ENCODE results near the gene GALNT14. TPM values are rescaled to one million over a fixed set of nuclear protein-coding genes. Genes with fewer than 3 reads are reported as not detected.

GALNT14 gene
- total RNA-seq, 1 experiment from 2014 or later, result 6.0 TPM

- TF ChIP-seq MLX (CRISPR knock-in tag; IDR thresholded peaks at IDR 0.05), result no peak
- no peak for TF ChIP-seq ZNF416 (CRISPR knock-in tag; IDR thresholded peaks at IDR 0.05)
- 0 out of 2 replicates have a peak, but pooled peaks have one; percentile 93 for TF ChIP-seq TEAD1 (CRISPR knock-in tag; IDR thresholded peaks at IDR 0.05)
- TF ChIP-seq NR3C1 (CRISPR knock-in tag; conservative IDR thresholded peaks at IDR 0.05; ENCODE audit: low read depth), result no peak
- TF ChIP-seq USF1 (CRISPR knock-in tag; IDR thresholded peaks at IDR 0.05), result peak; percentile 79
- TF ChIP-seq TCF7 (CRISPR knock-in tag; IDR thresholded peaks at IDR 0.05; ENCODE audit: low read depth), result 0 out of 2 replicates have a peak, but pooled peaks have one; percentile 37
- peak; percentile 58; the same call in 1 of the 2 replicates for TF ChIP-seq CREM (CRISPR knock-in tag; IDR thresholded peaks at IDR 0.05)
- no peak for TF ChIP-seq ZNF425 (CRISPR knock-in tag; conservative IDR thresholded peaks at IDR 0.05)
- no peak for TF ChIP-seq ZNF671 (CRISPR knock-in tag; IDR thresholded peaks at IDR 0.05)
- TF ChIP-seq ZNF263 (CRISPR knock-in tag; IDR thresholded peaks at IDR 0.05; ENCODE audit: low read depth), result peak; percentile 92
- TF ChIP-seq EMX1 (CRISPR knock-in tag; IDR thresholded peaks at IDR 0.05), result no peak
- TF ChIP-seq ZBTB21 (CRISPR knock-in tag; IDR thresholded peaks at IDR 0.05; ENCODE audit: borderline replicate concordance), result peak; percentile 87; the same call in 1 of the 2 replicates
- no peak; the same call in 1 of the 2 replicates for TF ChIP-seq ATF2 (CRISPR knock-in tag; IDR thresholded peaks at IDR 0.05; ENCODE audit: borderline replicate concordance, low read depth)
- peak; percentile 58 for TF ChIP-seq FOXK1 (CRISPR knock-in tag; IDR thresholded peaks at IDR 0.05)
- peak; percentile 96 for TF ChIP-seq CREB1 (CRISPR knock-in tag; IDR thresholded peaks at IDR 0.05)
- peak; percentile 99 for TF ChIP-seq MAX (CRISPR knock-in tag; IDR thresholded peaks at IDR 0.05)
- peak; percentile 88; the same call in 1 of the 2 replicates for TF ChIP-seq ESRRA (CRISPR knock-in tag; IDR thresholded peaks at IDR 0.05; ENCODE audit: borderline replicate concordance)
- no peak for TF ChIP-seq CDX4 (CRISPR knock-in tag; IDR thresholded peaks at IDR 0.05; ENCODE audit: borderline replicate concordance)
- peak; percentile 82; the same call in 1 of the 2 replicates for TF ChIP-seq TP53 (CRISPR knock-in tag; IDR thresholded peaks at IDR 0.05)
These were observed at the start of gene GALNT14 (continued) for GRCh38 chr2:31138037-31138962.

GRCh38 chr2:31187166-31187565 lies 48.9 kb upstream of the GALNT14 start:
- Mint-ChIP-seq H3K4me1 (peaks cover 4% of the 10 kb centered on the region), H3K4me3 (no peak overlapping the region), H3K27ac (no peak overlapping the region), H3K36me3 (no peaks in the 10 kb centered on the region), H3K9me3 (peaks cover 4% of the 10 kb centered on the region), H3K27me3 (ENCODE audit: low read depth) (peaks cover 20% of the 10 kb centered on the region)
- CTCF ChIA-PET, result interaction anchor here (0.7 to 1.2 kb wide), 3 partner anchors 47 to 476 kb away, joined by 3 to 8 read pairs (median 4); partner anchors contain the start of gene EHD3
- POLR2A ChIA-PET, result no interaction called here
- DNase-seq (ENCODE audit: low spot score) (no peak), ATAC-seq (no peak)
- TF ChIP-seq OVOL2 (CRISPR knock-in tag; IDR thresholded peaks at IDR 0.05; ENCODE audit: borderline replicate concordance) (no peak), ATF3 (CRISPR knock-in tag; conservative IDR thresholded peaks at IDR 0.05) (no peak), FOXP1 (CRISPR knock-in tag; IDR thresholded peaks at IDR 0.05; ENCODE audit: borderline replicate concordance) (no peak), ZNF281 (CRISPR knock-in tag; IDR thresholded peaks at IDR 0.05) (no peak), JAZF1 (CRISPR knock-in tag; IDR thresholded peaks at IDR 0.05) (no peak), PRRX2 (CRISPR knock-in tag; IDR thresholded peaks at IDR 0.05) (no peak)
